Epithelial cell of esophagus (primary cell): ENCODE measurements around the gene CDK14.

ENCODE experiments used
- DNase-seq: peaks from one replicate; pipeline ENCODE4 v3.0.0; 2010; ENCODE audit warnings: low read depth
- H3K4me3 ChIP-seq: 2 replicates; pipeline ENCODE4 v1.5.1; 2011; ENCODE audit warnings: mild to moderate bottlenecking, low read length, control low read depth
- CTCF ChIP-seq: IDR thresholded peaks from 2 replicates; pipeline ENCODE4 v1.5.1; 2011; ENCODE audit warnings: low read depth, mild to moderate bottlenecking, low read length, control low read depth, inconsistent platforms; ENCODE audit not compliant: insufficient read depth; ENCODE audit errors: missing control alignments

CDK14 gene

GRCh38 chr7:90758933-90759562, 162.9 kb downstream of the CDK14 start:
- TF ChIP-seq CTCF, result no peak
- no peak for DNase-seq
- H3K4me3 ChIP-seq, result no peak overlapping the region

DNA sequence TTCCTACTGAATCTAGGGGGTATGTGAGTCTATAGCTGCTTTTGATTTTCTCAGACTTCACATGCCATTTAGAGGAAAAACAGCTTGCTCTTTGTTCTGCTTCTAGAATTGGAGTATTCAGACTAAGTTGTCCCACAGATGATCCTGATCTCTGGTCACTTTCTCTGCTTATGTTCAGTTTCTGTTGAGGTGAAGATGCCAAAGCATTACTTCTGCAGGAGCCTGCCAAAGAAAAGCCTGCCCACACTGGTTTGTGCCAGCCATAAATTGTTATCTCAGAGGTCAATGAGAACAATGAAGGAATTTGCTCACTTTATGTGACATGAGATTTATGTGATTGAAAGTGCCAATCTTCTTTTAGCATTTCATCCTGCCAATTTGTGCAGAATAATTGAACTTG, 163.6 kb downstream of the CDK14 start:
- no peak overlapping the region for H3K4me3 ChIP-seq
- no peak for DNase-seq
- TF ChIP-seq CTCF, result no peak

DNA sequence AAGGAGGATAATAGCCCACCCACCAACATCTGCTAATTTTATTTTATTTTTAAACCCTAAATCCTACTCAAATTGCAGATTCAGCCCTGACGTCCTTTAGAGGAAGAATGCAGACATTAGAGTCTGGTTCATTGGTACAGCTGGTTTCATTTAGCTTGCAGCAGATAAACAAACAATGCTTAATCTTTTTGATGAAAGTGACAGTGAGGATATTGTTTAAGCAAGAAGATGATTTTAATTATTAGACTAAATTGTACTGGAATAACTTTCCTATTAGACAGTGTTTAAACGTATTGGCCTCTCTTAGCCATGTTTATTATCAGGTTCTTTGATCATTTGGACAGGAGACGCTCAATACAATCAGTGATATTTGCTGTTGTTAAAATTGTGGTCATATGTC, 164.8 kb downstream of the CDK14 start:
- no peak for TF ChIP-seq CTCF
- DNase-seq, result no peak
- H3K4me3 ChIP-seq, result no peak overlapping the region

- TF ChIP-seq CTCF, result no peak
- DNase-seq, result no peak
- H3K4me3 ChIP-seq, result no peak overlapping the region
Observed at GRCh38 chr7:90761584-90761983, 165.5 kb downstream of the CDK14 start.

DNA sequence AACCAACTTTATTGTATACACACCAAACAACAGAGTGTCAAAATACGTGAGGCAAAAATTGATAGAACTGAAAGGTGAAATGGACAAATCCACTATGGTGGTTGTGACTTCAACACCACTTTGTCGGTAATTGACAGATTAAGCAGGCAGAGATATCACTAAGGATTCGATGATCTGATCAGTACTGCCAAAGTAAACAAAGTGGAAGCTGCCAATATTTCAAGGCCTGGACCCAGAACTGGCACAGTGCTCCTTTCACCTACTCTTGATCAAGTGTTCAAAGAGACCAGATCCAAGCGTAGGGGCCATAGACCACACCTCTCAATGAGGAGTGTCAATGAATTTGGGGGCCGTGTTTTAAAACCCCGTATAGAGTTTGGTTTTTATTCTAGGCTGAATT, 167.0 kb downstream of the CDK14 start:
- no peak overlapping the region for H3K4me3 ChIP-seq
- no peak for TF ChIP-seq CTCF
- DNase-seq, result no peak

DNA sequence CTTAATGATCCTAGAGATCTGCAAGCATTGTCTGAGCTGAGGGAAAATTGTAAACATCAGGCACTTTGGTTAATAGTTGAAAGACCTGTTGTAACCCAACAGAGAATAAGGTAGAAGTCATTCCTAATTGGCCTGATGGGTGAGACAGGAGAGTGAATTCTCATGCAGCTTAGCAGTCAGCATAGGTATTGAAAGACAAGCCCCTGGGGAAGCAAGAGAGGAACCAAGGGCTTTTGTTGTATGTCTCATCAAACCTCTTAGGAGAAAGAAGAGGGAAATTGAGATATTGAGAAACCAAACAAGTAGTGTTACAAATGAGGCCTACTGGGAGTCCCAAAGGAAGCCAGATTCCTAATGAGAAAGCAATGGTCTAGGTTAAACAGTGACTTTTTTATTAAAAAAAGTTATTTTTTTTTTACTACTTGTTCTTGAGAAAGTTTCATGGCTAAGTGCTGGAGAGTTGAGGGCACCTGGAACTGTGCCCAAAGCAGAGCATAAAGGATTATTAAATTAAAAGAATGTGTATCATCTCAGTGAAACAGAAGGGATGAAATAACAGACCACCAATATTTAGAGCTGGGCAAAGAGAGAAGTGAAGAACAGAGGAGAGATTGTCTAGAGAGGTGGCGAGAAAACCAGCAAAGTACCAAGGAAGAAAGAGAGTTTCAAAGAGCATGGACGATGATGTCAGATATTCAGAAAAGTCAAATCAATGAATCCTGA, 168.9 kb downstream of the CDK14 start:
- H3K4me3 ChIP-seq, result no peak overlapping the region
- DNase-seq, result peak; percentile 18
- TF ChIP-seq CTCF, result no peak
